ENCODE results near the gene MAP1LC3A. TPM values are rescaled to one million over a fixed set of nuclear protein-coding genes. Genes with fewer than 3 reads are reported as not detected.

The MAP1LC3A gene
- polyA plus RNA-seq, 1 experiment = 15.9 TPM

DNA sequence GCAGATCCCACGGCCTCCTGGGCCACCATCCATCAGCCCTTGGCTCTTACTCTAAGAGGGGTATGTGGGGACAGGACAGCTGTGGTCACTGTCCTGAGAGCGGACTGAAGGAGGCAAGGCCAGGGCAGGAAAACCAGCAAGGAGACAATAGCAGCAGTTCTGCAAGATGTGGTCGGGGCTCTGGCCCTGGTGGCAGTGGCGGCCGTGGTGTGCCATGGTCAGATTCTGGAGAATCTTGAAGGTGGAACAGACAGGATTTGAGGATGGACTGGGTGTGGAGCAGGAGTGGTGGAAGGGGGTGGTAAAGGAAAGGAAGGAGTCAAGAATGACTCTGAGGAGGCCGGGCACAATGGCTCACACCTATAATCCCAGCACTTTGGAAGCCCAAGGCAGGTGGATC, 5.9 kb upstream of the MAP1LC3A start:
- Histone ChIP-seq H3K4me3 (ENCODE audit: low read depth, low read length) (no peak overlapping the region), H3K27ac (ENCODE audit: low read depth, low read length) (no peak overlapping the region), H3K27me3 (ENCODE audit: control insufficient read depth, insufficient read depth, low read length) (no peaks in the 10 kb centered on the region), H3K9me3 (ENCODE audit: control insufficient read depth, insufficient read depth, low read length) (no peaks in the 10 kb centered on the region; the same call in 1 of the 2 replicates)
- DNase-seq (ENCODE audit: low read depth, low spot score) = no peak
- POLR2A ChIA-PET = no interaction called here
- no peak for TF ChIP-seq CTCF (IDR thresholded peaks at IDR 0.05; ENCODE audit: low read depth, low read length)
- CTCF ChIA-PET = no interaction called here

DNA sequence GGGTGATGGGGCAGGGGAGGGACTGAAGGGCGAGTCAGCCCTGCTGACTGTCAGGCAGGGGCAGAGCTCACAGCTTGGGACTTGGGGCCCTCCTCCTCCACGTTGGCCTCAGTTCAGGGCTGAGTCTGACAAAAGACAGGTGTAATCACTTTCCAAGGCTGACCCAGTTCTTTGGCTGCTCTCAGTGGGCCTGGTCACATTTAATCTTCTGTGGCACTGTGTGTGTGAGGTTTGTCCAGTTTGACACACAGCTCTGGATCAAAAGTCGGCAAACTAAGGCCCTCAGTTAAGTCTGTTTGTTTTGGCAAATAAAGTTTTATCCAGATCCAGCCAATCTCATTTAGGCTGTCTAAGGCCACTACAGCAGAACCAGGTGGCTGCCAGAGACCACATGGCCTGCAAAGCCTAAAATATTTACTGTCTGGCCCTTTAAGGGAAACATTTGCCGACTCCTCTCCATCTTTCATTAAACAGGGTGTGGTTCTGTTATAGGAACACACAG, 5.1 kb upstream of the MAP1LC3A start:
- no peak overlapping the region for H3K4me3 ChIP-seq (ENCODE audit: low read depth, low read length)

GRCh38 chr20:34557936-34558319, 590 bp upstream of the MAP1LC3A start:
- no peak for DNase-seq (ENCODE audit: low read depth, low spot score)
- peak overlapping the region; percentile 71 for H3K4me3 ChIP-seq (ENCODE audit: low read depth, low read length)
- ChIA-PET POLR2A (interaction anchor here (0.8 to 1.3 kb wide), 2 partner anchors 146 to 155 kb away, joined by 4 to 7 read pairs; partner anchors contain the start of gene TP53INP2), CTCF (interaction anchor here (0.9 kb wide), 2 partner anchors 212 to 245 kb away, joined by 3 to 8 read pairs; no protein-coding TSS in a partner anchor)
- peak overlapping the region; percentile 65 for H3K27ac ChIP-seq (ENCODE audit: low read depth, low read length)
- no peak for TF ChIP-seq CTCF (IDR thresholded peaks at IDR 0.05; ENCODE audit: low read depth, low read length)
- H3K9me3 ChIP-seq (ENCODE audit: control insufficient read depth, insufficient read depth, low read length) = no peaks in the 10 kb centered on the region
- H3K27me3 ChIP-seq (ENCODE audit: control insufficient read depth, insufficient read depth, low read length) = no peaks in the 10 kb centered on the region

More for the DNA sequence above, 5.1 kb upstream of the MAP1LC3A start:
- no peak overlapping the region for H3K27ac ChIP-seq (ENCODE audit: low read depth, low read length)
- H3K9me3 ChIP-seq (ENCODE audit: control insufficient read depth, insufficient read depth, low read length) = no peaks in the 10 kb centered on the region; the same call in 1 of the 2 replicates
- TF ChIP-seq CTCF (IDR thresholded peaks at IDR 0.05; ENCODE audit: low read depth, low read length) = no peak
- no peak for DNase-seq (ENCODE audit: low read depth, low spot score)
- H3K27me3 ChIP-seq (ENCODE audit: control insufficient read depth, insufficient read depth, low read length) = no peaks in the 10 kb centered on the region
- CTCF ChIA-PET = no interaction called here
- POLR2A ChIA-PET = no interaction called here

GRCh38 chr20:34559311-34560140, 1.0 kb downstream of the MAP1LC3A start:
- POLR2A ChIA-PET = interaction anchor here (0.7 to 1.3 kb wide), 2 partner anchors 145 to 719 kb away, joined by 3 to 7 read pairs; partner anchors contain the start of genes MMP24OS and TP53INP2
- peak overlapping the region; percentile 67 for H3K4me3 ChIP-seq (ENCODE audit: low read depth, low read length)
- CTCF ChIA-PET = interaction anchor here (1.4 kb wide), 1 partner anchor 210 kb away, joined by 5 read pairs; no protein-coding TSS in a partner anchor

More at GRCh38 chr20:34559311-34560140, 1.0 kb downstream of the MAP1LC3A start:
- Histone ChIP-seq H3K27ac (ENCODE audit: low read depth, low read length) (no peak overlapping the region), H3K27me3 (ENCODE audit: control insufficient read depth, insufficient read depth, low read length) (no peaks in the 10 kb centered on the region), H3K9me3 (ENCODE audit: control insufficient read depth, insufficient read depth, low read length) (no peaks in the 10 kb centered on the region)
- no peak for TF ChIP-seq CTCF (IDR thresholded peaks at IDR 0.05; ENCODE audit: low read depth, low read length)
- DNase-seq (ENCODE audit: low read depth, low spot score) = no peak
